Measurements from ENCODE around the gene DENND1B.

DENND1B gene

GRCh38 chr1:197465528-197466327 is 309.6 kb downstream of the DENND1B start:
- H3K4me3 ChIP-seq (ENCODE audit: low read length) = no peak overlapping the region
- DNase-seq (ENCODE audit: low read depth, low spot score) = no peak

GRCh38 chr1:197464044-197464443 is 311.2 kb downstream of the DENND1B start:
- no peak for DNase-seq (ENCODE audit: low read depth, low spot score)
- H3K4me3 ChIP-seq (ENCODE audit: low read length) = no peak overlapping the region

DNA sequence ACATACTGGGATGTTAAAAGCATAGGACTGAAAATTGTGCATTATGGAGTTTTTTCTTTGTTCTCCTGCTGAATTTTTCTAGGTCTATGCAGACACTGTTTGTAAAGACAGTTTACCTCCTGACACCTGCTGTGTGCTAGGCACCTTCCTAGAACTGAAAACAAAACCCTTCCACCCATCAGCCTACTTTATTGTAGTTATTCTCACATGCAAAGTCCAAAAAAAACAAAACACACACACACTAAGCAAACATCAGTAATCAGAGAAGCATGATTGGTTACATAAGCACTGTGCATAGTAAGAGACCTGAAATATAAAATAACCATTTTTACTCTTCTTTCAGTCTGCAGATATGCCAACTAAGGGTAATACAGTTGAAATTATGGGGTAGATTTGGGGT is 312.1 kb downstream of the DENND1B start:
- no peak for DNase-seq (ENCODE audit: low read depth, low spot score)
- no peak overlapping the region for H3K4me3 ChIP-seq (ENCODE audit: low read length)

GRCh38 chr1:197462539-197462938 is 312.7 kb downstream of the DENND1B start:
- H3K4me3 ChIP-seq (ENCODE audit: low read length) = no peak overlapping the region
- no peak for DNase-seq (ENCODE audit: low read depth, low spot score)

All from Jurkat, Clone E6-1 (cell line).